Esophagus muscularis mucosa (tissue), 4 donors: ENCODE measurements around the gene MAN1A1. TPM values are rescaled to one million over a fixed set of nuclear protein-coding genes. Genes with fewer than 3 reads are reported as not detected.

Source experiments
- DNase-seq: peaks from one replicate; pipeline ENCODE4 v3.0.0-alpha.2; 2017; ENCODE audit errors: extremely low spot score
- H3K27ac ChIP-seq, 4 donors: fragments of 200-600 bp; sonication (generic); replicated peaks in 1 of 4; 1 replicate in 3 of 4; 2 replicates in 1 of 4; pipeline ENCODE4 v1.5.1; 2016 to 2019; ENCODE audit warnings: mild to moderate bottlenecking in 1 of 4
- H3K27me3 ChIP-seq, 4 donors: fragments of 200-600 bp; sonication (generic); one replicate each; pipeline versions ENCODE4 v1.5.1 to v1.6.0; 2016 to 2019
- H3K36me3 ChIP-seq, 4 donors: fragments of 200-600 bp; sonication (generic); one replicate each; pipeline ENCODE4 v1.5.1; 2016 to 2019
- H3K4me1 ChIP-seq, 4 donors: fragments of 200-600 bp; sonication (generic); one replicate each; pipeline ENCODE4 v1.5.1; 2016 to 2019
- H3K4me3 ChIP-seq, 4 donors: fragments of 200-600 bp; sonication (generic); 1 replicate in 2 of 4; 2 replicates in 2 of 4; pipeline ENCODE4 v1.5.1; 2016 to 2019; ENCODE audit warnings: mild to moderate bottlenecking in 4 of 4, moderate library complexity in 1 of 4
- H3K9me3 ChIP-seq, 4 donors: fragments of 200-600 bp; sonication (generic); 1 replicate in 3 of 4; 2 replicates in 1 of 4; pipeline ENCODE4 v1.5.1; 2016 to 2019
- CTCF ChIP-seq, 3 experiments: fragments of 200-600 bp in 2 of 3; fragments of 450-650 bp in 1 of 3; sonication (generic) in 2 of 3; IDR thresholded peaks; one replicate each; pipeline ENCODE4 v1.5.1; 2017 to 2019; ENCODE audit warnings: antibody characterized with exemption in 3 of 3, mild to moderate bottlenecking in 2 of 3, moderate library complexity in 1 of 3
- EP300 ChIP-seq: sonication (generic); formaldehyde crosslinking; IDR thresholded peaks from one replicate; pipeline ENCODE4 v1.6.1; 2017; ENCODE audit warnings: antibody characterized with exemption
- POLR2A ChIP-seq: fragments of 450-650 bp; IDR thresholded peaks from one replicate; pipeline ENCODE4 v1.6.1; 2017; ENCODE audit warnings: antibody characterized with exemption, moderate library complexity, mild to moderate bottlenecking, low read depth
- POLR2AphosphoS5 ChIP-seq, 2 donors: sonication (generic); formaldehyde crosslinking; IDR thresholded peaks; one replicate each; pipeline ENCODE4 v1.6.1; 2017; ENCODE audit warnings: antibody characterized with exemption in 2 of 2
- WGBS: methylation state at CpG from one replicate; pipeline ENCODE4 v1.1.5; 2018; 5-methylcytosine and 5-hydroxymethylcytosine counted together
- intact Hi-C: fragments of 100-400 bp; cut with DNase I; formaldehyde crosslinking; loops from one replicate; pipeline ENCODE4 v1.15.1; 2023
- total RNA-seq, 4 donors: library from RNA; depleted of rRNA; stranded (reverse); fragments of >200 nt; gene quantifications; one replicate each; pipeline versions ENCODE4 v1.1.0 to v1.2.1, GENCODE V29; 2016

The MAN1A1 gene
- total RNA-seq, 4 donors from 2014 or later: 79.4 to 125 (median 101) TPM

- Histone ChIP-seq H3K27ac (no peak overlapping the region), H3K27me3 (no peaks in the 10 kb centered on the region), H3K9me3 (peaks cover 0 to 10% (median 8%) of the 10 kb centered on the region in 4 donors), H3K4me3 (no peak overlapping the region), H3K36me3 (peaks cover 0 to 12% (median 3%) of the 10 kb centered on the region in 4 donors), H3K4me1 (peaks cover 0 to 8% (median 0%) of the 10 kb centered on the region in 4 donors)
- intact Hi-C loops: no loop called here
- TF ChIP-seq EP300 (no peak), POLR2A (no peak), CTCF (IDR thresholded peaks at IDR 0.05) (no peak), POLR2AphosphoS5 (IDR thresholded peaks at IDR 0.05) (no peak)
- 70% methylated on average over 1 of the region's 1 CpG for WGBS
- DNase-seq: no peak
Measured at GRCh38 chr6:119267126-119267905, 82.2 kb downstream of the MAN1A1 start.

- intact Hi-C loops: no loop called here
- DNase-seq: no peak
- H3K9me3 ChIP-seq: no peaks in the 10 kb centered on the region
- H3K27ac ChIP-seq: no peak overlapping the region
- H3K27me3 ChIP-seq: no peaks in the 10 kb centered on the region
- H3K36me3 ChIP-seq: peaks cover 0 to 8% (median 3%) of the 10 kb centered on the region in 4 donors
- H3K4me1 ChIP-seq: peaks cover 0 to 10% (median 2%) of the 10 kb centered on the region in 4 donors
- TF ChIP-seq POLR2AphosphoS5 (IDR thresholded peaks at IDR 0.05) (no peak), EP300 (no peak)
- H3K4me3 ChIP-seq: no peak overlapping the region
Measured at GRCh38 chr6:119264854-119265397, 84.6 kb downstream of the MAN1A1 start.

GRCh38 chr6:119262612-119263011 lies 86.9 kb downstream of the MAN1A1 start:
- intact Hi-C loops: no loop called here
- no peak overlapping the region for H3K4me3 ChIP-seq
- H3K9me3 ChIP-seq: no peaks in the 10 kb centered on the region
- H3K36me3 ChIP-seq: no peaks in the 10 kb centered on the region
- TF ChIP-seq CTCF (IDR thresholded peaks at IDR 0.05): no peak
- TF ChIP-seq POLR2AphosphoS5 (IDR thresholded peaks at IDR 0.05): no peak
- TF ChIP-seq POLR2A: no peak
- TF ChIP-seq EP300: no peak
- peaks cover 0 to 13% (median 2%) of the 10 kb centered on the region in 4 donors for H3K4me1 ChIP-seq
- no peak for DNase-seq
- 67% methylated on average over 2 of the region's 2 CpGs for WGBS
- no peak overlapping the region for H3K27ac ChIP-seq
- no peaks in the 10 kb centered on the region for H3K27me3 ChIP-seq

- Histone ChIP-seq H3K27me3 (no peaks in the 10 kb centered on the region), H3K4me3 (no peak overlapping the region), H3K36me3 (no peaks in the 10 kb centered on the region), H3K9me3 (no peaks in the 10 kb centered on the region), H3K4me1 (peaks cover 0 to 9% (median 2%) of the 10 kb centered on the region in 4 donors), H3K27ac (no peak overlapping the region)
- 79% methylated on average over 3 of the region's 3 CpGs for WGBS
- intact Hi-C loops: no loop called here
- TF ChIP-seq CTCF (IDR thresholded peaks at IDR 0.05): no peak
- no peak for TF ChIP-seq POLR2AphosphoS5 (IDR thresholded peaks at IDR 0.05)
- no peak for TF ChIP-seq POLR2A
- no peak for TF ChIP-seq EP300
- DNase-seq: no peak
Measured at GRCh38 chr6:119261944-119262284, 87.6 kb downstream of the MAN1A1 start.

- H3K27me3 ChIP-seq: no peaks in the 10 kb centered on the region
- no peak overlapping the region for H3K4me3 ChIP-seq
- intact Hi-C loops: no loop called here
- H3K36me3 ChIP-seq: no peaks in the 10 kb centered on the region
- no peak for DNase-seq
- H3K27ac ChIP-seq: no peak overlapping the region
- 84% methylated on average over 1 of the region's 1 CpG for WGBS
- H3K4me1 ChIP-seq: peaks cover 0 to 5% (median 2%) of the 10 kb centered on the region in 4 donors
- H3K9me3 ChIP-seq: no peaks in the 10 kb centered on the region
- TF ChIP-seq POLR2A (no peak), CTCF (IDR thresholded peaks at IDR 0.05) (no peak), POLR2AphosphoS5 (IDR thresholded peaks at IDR 0.05) (no peak), EP300 (no peak)
Measured at GRCh38 chr6:119259027-119259426, 90.5 kb downstream of the MAN1A1 start.
